ENCODE data around the gene CCDC34.

Gene CCDC34

DNA sequence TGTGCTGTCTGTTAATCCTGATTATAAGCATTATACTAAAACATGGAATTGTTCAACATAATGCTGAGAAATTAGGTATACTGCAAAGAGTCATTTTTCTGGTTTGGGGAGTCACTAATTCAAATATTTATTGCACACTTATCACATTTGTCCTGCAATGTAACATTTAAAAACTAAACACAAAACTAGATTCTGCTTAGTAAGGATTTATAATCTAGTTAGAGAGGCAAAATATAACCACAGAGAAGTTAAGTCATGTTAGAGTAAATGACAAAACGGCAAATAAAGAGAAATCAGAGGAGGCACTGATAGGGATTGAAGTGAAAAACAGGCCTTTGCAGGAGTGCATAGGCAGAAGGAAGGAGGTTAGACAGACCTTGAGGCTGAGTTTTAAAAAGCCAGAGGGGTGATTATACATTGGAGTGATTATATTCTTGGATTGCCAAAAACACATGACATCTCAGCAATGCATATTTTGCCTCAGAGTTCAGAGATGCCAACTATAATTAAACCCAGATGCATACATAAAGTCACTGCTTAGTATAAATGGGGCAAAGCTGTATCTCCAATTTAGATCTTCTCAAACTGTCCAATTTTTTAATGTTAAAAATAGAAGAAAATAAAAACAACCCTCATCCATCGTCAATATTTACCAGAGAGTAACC is 49.7 kb downstream of the CCDC34 start:
- TF ChIP-seq, protein P1, sequence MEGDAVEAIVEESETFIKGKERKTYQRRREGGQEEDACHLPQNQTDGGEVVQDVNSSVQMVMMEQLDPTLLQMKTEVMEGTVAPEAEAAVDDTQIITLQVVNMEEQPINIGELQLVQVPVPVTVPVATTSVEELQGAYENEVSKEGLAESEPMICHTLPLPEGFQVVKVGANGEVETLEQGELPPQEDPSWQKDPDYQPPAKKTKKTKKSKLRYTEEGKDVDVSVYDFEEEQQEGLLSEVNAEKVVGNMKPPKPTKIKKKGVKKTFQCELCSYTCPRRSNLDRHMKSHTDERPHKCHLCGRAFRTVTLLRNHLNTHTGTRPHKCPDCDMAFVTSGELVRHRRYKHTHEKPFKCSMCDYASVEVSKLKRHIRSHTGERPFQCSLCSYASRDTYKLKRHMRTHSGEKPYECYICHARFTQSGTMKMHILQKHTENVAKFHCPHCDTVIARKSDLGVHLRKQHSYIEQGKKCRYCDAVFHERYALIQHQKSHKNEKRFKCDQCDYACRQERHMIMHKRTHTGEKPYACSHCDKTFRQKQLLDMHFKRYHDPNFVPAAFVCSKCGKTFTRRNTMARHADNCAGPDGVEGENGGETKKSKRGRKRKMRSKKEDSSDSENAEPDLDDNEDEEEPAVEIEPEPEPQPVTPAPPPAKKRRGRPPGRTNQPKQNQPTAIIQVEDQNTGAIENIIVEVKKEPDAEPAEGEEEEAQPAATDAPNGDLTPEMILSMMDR (IDR thresholded peaks at IDR 0.05; ENCODE audit: control insufficient read depth, extremely low read depth, insufficient read depth) = no peak
- H3K4me3 ChIP-seq (ENCODE audit: low read depth, low read length) = no peak overlapping the region
- DNase-seq (ENCODE audit: low read depth) = no peak

- TF ChIP-seq, protein P1 (IDR thresholded peaks at IDR 0.05; ENCODE audit: control insufficient read depth, extremely low read depth, insufficient read depth) = no peak
- no peak for DNase-seq (ENCODE audit: low read depth)
- no peak overlapping the region for H3K4me3 ChIP-seq (ENCODE audit: low read depth, low read length)
These were observed 50.9 kb downstream of the CCDC34 start for GRCh38 chr11:27312110-27312509.

DNA sequence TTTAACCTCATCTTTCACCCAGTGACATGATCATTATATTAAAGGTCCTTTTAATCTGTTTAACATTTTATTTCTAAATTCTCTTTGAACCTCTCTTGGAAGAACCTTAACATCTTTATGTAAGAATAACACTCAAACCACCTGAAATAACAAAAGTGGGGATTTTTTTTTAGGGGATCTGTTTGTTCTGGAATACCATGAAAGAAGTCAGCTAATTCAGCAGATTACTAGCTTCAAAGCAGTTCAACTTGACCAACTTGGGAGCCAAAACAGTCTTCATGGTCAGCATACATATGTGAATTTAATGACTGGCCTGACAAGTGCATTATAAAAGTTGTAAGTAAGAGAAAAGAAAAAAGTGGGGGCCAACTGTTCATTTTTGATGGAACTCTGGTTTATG is 52.3 kb downstream of the CCDC34 start:
- TF ChIP-seq, protein P1 (IDR thresholded peaks at IDR 0.05; ENCODE audit: control insufficient read depth, extremely low read depth, insufficient read depth) = no peak
- no peak for DNase-seq (ENCODE audit: low read depth)
- H3K4me3 ChIP-seq (ENCODE audit: low read depth, low read length) = no peak overlapping the region

DNA sequence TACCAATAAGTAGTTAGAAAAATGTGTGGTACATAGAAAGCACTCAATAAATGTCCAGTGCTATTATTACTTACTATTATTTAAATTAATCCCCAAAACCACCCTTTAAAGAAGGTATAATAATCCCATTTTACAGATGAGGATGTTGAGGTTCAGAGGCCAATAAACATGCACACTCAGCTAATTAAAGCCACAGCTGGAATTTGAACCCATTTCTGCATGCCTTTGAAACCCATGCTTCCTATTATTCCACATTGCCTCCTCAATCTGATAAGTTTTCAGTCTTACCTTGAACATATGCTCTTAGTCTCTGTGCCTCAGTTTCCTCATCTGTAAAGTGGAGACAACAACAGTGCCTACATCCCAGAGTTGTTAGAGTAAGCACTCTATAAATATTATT is 52.8 kb downstream of the CCDC34 start:
- no peak overlapping the region for H3K4me3 ChIP-seq (ENCODE audit: low read depth, low read length)
- DNase-seq (ENCODE audit: low read depth) = no peak
- TF ChIP-seq, protein P1 (IDR thresholded peaks at IDR 0.05; ENCODE audit: control insufficient read depth, extremely low read depth, insufficient read depth) = no peak

DNA sequence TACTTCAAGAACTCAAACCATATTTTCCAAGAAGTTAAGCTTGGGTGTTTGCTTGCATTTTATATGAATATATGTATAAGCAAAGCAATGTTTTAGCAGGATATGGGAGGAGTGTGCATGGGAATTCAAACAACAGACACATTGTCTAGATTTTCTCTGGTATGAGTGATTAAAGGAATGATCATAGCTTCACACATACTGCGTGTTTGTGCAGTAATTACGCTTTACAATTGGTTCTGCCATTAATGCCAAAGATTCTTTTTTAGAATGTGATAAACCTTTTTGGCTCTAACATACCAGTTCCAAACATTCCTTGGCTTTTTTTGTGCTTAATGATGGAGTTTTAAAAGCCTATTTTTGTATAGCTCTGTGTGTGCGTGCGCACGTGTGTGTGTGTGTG is 54.0 kb downstream of the CCDC34 start:
- TF ChIP-seq, protein P1 (IDR thresholded peaks at IDR 0.05; ENCODE audit: control insufficient read depth, extremely low read depth, insufficient read depth) = no peak
- DNase-seq (ENCODE audit: low read depth) = no peak
- H3K4me3 ChIP-seq (ENCODE audit: low read depth, low read length) = no peak overlapping the region

GRCh38 chr11:27307232-27307631 is 55.8 kb downstream of the CCDC34 start:
- TF ChIP-seq, protein P1 (IDR thresholded peaks at IDR 0.05; ENCODE audit: control insufficient read depth, extremely low read depth, insufficient read depth) = no peak
- DNase-seq (ENCODE audit: low read depth) = no peak
- H3K4me3 ChIP-seq (ENCODE audit: low read depth, low read length) = no peak overlapping the region

GRCh38 chr11:27305751-27306150 is 57.3 kb downstream of the CCDC34 start:
- H3K4me3 ChIP-seq (ENCODE audit: low read depth, low read length) = no peak overlapping the region
- DNase-seq (ENCODE audit: low read depth) = no peak
- TF ChIP-seq, protein P1 (IDR thresholded peaks at IDR 0.05; ENCODE audit: control insufficient read depth, extremely low read depth, insufficient read depth) = no peak
